Amygdala (tissue), 56 donors: ENCODE measurements around the gene ZC3H10.
"Not testable (repeated sequence)": the region's sequence is repeated elsewhere in the genome, so short reads cannot be mapped to it uniquely, and the experiment has no call there.

Experiments used
- DNase-seq, 56 donors: peaks; one replicate each; lab custom pipeline; 2025; lab: John Stamatoyannopoulos, UW

ZC3H10 gene

DNA sequence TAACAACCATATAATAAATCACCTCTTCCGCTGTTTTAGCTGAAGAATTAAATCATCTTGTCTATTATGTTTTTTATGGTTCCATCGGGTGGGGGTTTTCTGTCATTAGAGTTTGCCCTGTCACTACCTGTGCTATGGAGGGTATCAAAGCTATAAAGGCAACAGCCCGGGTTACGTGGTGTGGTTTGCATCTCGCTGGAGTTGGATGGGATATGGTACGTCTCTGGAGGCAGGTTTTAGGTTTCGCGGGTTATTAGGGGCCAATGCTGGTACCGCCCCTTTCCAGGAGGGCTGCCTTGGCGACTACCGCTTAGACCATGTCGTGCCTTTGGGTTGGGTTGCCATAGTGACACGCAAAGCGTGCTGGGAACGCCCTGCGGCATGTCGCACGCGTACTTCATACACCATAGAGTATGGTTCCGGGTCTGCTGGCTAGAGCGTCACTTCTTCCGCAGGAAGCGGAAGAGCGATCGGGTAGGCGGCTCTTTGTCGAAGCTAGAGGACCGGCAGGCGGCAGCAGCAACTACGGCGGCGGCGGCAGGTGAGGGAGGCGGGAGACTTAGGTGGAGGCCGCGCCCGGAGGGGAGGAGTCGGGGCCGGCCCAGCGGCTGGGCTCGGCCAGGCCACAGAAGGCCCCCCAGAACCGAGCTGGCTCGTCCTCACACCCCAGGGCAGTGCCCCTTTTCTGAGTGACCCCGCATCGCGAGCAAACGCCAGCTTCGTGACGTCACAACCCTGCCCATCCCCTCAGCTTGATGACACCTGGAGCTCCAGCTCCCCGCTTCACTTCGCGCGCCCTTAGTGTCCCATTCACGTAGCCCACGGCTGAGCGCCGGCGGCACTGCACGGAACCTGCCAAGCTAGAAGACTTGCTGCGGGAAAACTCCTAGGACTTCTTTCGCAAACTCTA is at the start of gene ZC3H10:
Gene ZC3H10, plus strand, starts transcription at position 489 of the 910 bp plus-strand sequence. CDS start 2,297 bp downstream, outside the sequence.
- DNase-seq = peak; percentile 66 to 98 (median 94)

- DNase-seq = no peak
These were observed 46.4 kb upstream of the ZC3H10 start for GRCh38 chr12:56071648-56072047.

- DNase-seq = no peak
These were observed 43.7 kb upstream of the ZC3H10 start for GRCh38 chr12:56074396-56074795.

DNA sequence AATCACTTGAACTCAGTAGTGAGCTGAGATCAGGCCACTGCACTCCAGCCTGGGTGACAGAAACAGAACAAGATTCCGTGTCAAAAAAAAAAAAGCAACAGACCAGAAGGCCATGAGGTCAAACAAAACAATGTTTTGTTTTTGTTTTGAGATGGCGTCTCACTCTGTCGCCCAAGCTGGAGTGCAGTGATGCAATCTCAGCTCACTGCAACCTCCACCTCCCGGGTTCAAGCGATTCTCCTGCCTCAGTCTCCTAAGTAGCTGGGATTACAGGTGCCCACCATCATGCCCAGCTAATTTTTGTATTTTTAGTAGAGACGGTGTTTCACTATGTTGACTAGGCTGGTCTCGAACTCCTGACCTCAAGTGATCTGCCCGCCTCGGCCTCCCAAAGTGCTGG is 40.1 kb upstream of the ZC3H10 start:
- DNase-seq = not testable (repeated sequence)

- no peak for DNase-seq
These were observed 39.6 kb upstream of the ZC3H10 start for GRCh38 chr12:56078427-56078826.

DNA sequence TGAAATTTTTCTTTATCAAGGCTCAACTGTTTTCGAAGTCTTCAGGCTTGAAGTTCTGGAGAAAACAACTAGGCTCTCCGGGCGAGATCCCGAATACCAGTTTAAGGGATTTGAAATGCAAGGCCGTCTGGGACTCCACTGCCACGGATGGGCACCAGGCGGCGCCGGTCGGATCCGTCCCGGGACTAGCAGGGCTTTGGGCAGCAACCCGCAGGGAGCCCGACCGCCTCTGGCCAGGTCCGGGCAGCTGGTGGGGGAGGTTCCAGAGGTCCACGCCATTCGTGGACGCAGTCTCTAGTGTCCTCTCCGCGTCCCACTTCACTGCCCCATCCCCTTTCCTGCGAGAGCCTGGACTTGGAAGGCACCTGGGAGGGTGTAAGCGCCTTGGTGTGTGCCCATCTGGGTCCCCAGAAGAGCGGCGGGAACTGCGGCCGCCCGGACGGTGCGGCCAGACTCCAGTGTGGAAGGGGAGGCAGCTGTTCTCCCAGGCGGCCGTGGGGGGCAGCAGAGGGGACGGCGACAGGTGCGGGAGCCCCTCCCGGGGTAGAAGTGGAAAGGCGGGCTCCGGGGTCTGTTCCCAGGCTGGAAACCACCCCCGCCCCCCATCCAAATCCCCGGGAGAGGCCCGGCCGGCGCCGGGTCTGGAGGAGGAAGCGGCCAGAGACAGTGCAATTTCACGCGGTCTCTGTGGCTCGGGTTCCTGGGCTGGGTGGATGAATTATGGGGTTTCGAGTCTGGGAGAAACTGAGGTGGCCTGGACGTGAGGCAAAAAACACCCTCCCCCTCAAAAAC is 38.9 kb upstream of the ZC3H10 start:
- peak; percentile 18 to 91 (median 71) for DNase-seq

- DNase-seq = peak in 54 of 56 donors; percentile 7 to 83 (median 53)
These were observed 38.1 kb upstream of the ZC3H10 start, which contains the start of gene ERBB3 for GRCh38 chr12:56079723-56080555. Gene ERBB3, plus strand, starts transcription at chr12:56080165. Its CDS starts 136 bp downstream, at chr12:56080301.

- DNase-seq = peak in 2 of 56 donors; percentile 13 to 16
These were observed 37.4 kb upstream of the ZC3H10 start for GRCh38 chr12:56080556-56081138.

DNA sequence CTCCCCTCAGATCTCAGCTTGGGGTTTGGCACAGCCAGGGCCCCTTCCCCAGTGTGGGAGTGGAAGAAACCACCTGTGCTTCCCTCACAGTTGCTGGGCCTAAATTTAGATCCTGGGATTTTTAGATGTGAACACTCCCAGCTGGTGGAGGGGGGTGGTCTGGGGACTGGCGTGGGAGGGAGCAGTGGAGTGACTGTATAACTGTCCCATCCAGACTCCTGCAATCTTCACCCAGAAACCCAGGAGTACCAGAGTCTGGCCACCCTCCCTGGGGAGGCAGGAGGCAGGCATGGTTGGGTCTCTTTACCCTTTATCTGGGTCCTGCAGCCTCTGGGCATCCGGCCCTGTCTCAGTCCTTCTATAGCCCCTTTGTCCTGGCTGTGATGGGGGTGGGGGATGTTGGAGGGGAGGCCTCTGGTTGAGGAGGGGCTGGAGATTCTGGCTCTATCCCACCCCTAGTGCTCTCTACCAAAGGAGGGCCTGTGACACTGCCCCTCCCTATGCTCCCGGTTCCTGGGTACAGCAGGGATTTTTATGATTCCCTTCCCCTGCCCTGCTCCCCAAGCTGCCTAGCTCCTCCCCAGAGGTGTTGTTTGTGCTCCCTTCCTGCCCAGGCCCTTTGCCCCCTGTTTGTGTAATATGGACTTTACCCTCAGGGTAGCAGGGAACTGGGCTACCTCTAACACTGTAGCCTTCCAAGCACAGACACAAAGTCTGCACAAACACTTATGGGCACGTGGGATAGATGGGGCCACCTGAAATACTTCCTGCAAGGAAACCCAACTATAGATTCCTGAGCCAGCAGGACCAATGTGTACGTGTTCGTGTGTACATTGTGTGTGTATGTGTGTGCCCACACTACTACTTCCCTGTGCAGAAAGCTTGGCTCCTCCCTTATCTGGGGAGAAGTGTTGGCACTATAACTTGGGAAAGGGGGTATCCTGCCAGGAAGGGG is 36.4 kb upstream of the ZC3H10 start:
- peak in 51 of 56 donors; percentile 4 to 81 (median 53) for DNase-seq

GRCh38 chr12:56082382-56082781 is 35.7 kb upstream of the ZC3H10 start:
- DNase-seq = peak in 8 of 56 donors; percentile 18 to 53 (median 44)

DNA sequence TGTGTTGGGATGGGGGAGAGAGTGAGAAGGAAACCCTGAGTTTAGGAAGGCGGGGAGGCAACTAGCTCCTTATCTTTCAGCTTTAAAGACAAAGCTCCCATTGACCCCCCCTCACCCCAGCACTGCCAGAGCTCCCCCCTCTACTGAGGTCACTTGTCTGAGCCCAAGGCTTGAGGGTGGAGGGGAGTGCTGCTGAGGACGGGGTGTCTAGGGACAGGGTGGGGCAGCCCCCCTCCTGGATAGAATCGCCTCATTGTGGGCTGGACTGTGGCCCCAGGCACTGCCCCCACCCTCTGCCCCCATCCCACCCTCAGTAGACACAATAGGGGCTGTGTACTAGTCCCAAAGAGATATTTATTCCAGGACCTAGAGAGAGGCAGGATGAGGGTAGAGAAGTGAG is 35.1 kb upstream of the ZC3H10 start:
- peak in 54 of 56 donors; percentile 16 to 95 (median 80) for DNase-seq

GRCh38 chr12:56084958-56085543 is 33.0 kb upstream of the ZC3H10 start:
- peak in 5 of 56 donors; percentile 3 to 12 (median 6) for DNase-seq

GRCh38 chr12:56086096-56086495 is 32.0 kb upstream of the ZC3H10 start:
- DNase-seq = no peak

DNA sequence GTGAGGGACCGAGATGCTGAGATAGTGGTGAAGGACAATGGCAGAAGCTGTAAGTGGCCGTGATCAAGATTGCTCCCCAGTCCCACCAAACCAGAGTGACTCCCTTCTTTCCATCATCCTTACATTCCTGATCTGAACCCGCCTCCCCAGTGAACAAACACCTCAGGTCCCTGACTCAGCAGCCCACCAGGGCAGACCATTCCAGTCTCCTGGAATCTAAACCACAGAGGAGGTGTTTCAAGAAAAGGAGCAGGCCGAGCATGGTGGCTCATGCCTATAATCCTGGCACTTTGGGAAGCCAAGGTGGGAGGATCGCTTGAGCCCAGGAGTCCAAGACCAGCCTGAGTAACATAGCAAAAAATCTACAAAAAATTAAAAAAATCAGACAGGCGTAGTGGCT is 31.5 kb upstream of the ZC3H10 start:
- DNase-seq = no peak

GRCh38 chr12:56087220-56087619 is 30.8 kb upstream of the ZC3H10 start:
- peak in 12 of 56 donors; percentile 1 to 26 (median 6) for DNase-seq

DNA sequence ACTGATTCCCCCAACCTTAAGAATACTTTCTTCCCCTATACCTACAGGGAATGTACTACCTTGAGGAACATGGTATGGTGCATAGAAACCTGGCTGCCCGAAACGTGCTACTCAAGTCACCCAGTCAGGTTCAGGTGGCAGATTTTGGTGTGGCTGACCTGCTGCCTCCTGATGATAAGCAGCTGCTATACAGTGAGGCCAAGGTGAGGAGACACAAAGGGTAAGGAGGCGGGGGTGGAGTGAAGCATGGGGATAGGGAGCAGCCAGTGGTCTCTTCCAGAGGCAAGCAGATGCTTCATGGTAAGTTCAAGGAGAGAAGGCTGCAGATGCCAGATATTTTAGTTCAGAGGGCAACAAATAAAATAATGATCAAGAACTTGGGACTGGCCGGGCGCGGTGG is 20.3 kb upstream of the ZC3H10 start:
- DNase-seq = no peak

- DNase-seq = no peak
These were observed 19.5 kb upstream of the ZC3H10 start for GRCh38 chr12:56098592-56098991.

GRCh38 chr12:56099787-56100186 is 18.3 kb upstream of the ZC3H10 start:
- no peak for DNase-seq
